ENCODE data around the gene DPP7. TPM values are rescaled to one million over a fixed set of nuclear protein-coding genes. Genes with fewer than 3 reads are reported as not detected.

Gene DPP7
- total RNA-seq (324 and 335 TPM in 2 replicates), polyA plus RNA-seq (506 and 546 TPM in 2 replicates), polyA minus RNA-seq (182 TPM in 2 replicates)
- 149 TPM for total RNA-seq (2013)

DNA sequence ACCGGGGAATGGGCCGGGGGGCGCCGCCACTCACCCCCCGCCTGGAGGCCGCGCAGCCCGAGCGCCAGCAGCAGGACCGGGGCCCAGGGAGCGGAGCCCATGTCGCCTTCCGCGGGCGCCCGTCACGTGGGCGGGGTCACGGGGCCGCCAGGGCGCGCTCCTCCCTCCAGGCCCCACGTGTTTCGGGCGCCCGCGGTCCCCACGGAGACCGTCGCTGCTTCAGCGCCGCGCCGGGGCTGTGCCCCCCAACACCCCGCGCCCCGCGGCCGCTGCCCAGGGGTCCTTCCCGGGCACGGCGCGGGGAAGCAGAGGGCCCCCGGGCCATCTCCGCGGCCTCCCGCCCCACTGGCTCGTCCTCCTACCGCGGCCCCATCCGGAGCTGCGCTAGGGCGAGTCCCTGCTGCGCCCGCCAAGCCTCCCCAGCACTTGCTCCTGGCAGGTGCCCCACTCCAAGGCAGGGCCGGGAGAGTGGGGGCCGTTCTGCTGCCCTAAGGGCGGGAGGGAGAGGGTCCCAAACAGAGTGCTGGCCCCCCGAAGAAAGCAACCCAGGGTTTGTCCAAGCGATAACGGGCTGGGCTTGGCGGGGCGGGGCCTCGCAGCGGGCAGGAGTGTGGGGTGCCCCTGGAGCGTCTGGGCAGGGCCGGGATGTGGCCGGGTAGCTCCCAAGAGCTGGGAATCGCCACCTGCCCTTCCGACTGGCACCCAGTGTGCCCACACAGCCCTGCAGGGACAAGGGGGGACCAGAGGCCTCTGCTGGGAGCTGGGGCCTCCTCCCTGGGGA lies at the start of gene DPP7:
Gene DPP7, minus strand, starts transcription at position 121 of the 781 bp plus-strand sequence. Its CDS starts 20 bp downstream, at position 101.
- H3K4me3 ChIP-seq (ENCODE audit: control extremely low read depth in 1 of 5, extremely low read depth in 1 of 5, insufficient read depth in 1 of 5, low read depth in 2 of 5, low read length in 4 of 5): peak within 1 kb of the TSS; percentile 11 to 79 (median 60)
- H3K4me1 ChIP-seq (ENCODE audit: control insufficient read depth in 2 of 2, insufficient read depth in 2 of 2, low read length in 2 of 2): peaks cover 17 to 28% of the 10 kb centered on the region in 2 donors
- peak within 1 kb of the TSS; percentile 81 for H3K4me3 Mint-ChIP-seq
- peaks cover 9% of the 10 kb centered on the region for H4K20me1 ChIP-seq (ENCODE audit: control insufficient read depth, insufficient read depth, low read length, poor library complexity, severe bottlenecking)
- H3K4me2 ChIP-seq (replicated peaks; ENCODE audit: low read depth, low read length, poor library complexity, severe bottlenecking): peak within 1 kb of the TSS; percentile 100
- peak within 1 kb of the TSS; percentile 50 for H3K27ac Mint-ChIP-seq
- ATAC-seq (ENCODE audit: low read depth) (peak; percentile 90), DNase-seq (peak; percentile 90)
- TF ChIP-seq, protein P1, sequence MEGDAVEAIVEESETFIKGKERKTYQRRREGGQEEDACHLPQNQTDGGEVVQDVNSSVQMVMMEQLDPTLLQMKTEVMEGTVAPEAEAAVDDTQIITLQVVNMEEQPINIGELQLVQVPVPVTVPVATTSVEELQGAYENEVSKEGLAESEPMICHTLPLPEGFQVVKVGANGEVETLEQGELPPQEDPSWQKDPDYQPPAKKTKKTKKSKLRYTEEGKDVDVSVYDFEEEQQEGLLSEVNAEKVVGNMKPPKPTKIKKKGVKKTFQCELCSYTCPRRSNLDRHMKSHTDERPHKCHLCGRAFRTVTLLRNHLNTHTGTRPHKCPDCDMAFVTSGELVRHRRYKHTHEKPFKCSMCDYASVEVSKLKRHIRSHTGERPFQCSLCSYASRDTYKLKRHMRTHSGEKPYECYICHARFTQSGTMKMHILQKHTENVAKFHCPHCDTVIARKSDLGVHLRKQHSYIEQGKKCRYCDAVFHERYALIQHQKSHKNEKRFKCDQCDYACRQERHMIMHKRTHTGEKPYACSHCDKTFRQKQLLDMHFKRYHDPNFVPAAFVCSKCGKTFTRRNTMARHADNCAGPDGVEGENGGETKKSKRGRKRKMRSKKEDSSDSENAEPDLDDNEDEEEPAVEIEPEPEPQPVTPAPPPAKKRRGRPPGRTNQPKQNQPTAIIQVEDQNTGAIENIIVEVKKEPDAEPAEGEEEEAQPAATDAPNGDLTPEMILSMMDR (IDR thresholded peaks at IDR 0.05): no peak
- no peak for TF ChIP-seq EZH2 (IDR thresholded peaks at IDR 0.05; ENCODE audit: borderline replicate concordance, insufficient read depth, low read depth, low read length, poor library complexity, severe bottlenecking)
- H3K4me1 Mint-ChIP-seq: peaks cover 20% of the 10 kb centered on the region
- 5% methylated on average over 70 of the region's 70 CpGs for whole genome bisulfite sequencing (ENCODE audit: insufficient coverage)
- peak within 1 kb of the TSS; percentile 76 for H3K9ac ChIP-seq (ENCODE audit: low read length)
- no peaks in the 10 kb centered on the region for H3K9me3 ChIP-seq (ENCODE audit: control extremely low read depth in 1 of 3, control insufficient read depth in 2 of 3, insufficient read depth in 1 of 3, low read length in 2 of 3)
- peak within 1 kb of the TSS; percentile 91 for H2AFZ ChIP-seq (ENCODE audit: insufficient read depth, low read depth, low read length, poor library complexity, severe bottlenecking)
- no peaks in the 10 kb centered on the region for H3K27me3 ChIP-seq (replicated peaks in 1 of 4; ENCODE audit: control extremely low read depth in 1 of 4, control insufficient read depth in 3 of 4, insufficient read depth in 4 of 4, low read length in 3 of 4)
- H3K27ac ChIP-seq (ENCODE audit: low read length in 2 of 2): peak within 1 kb of the TSS; percentile 55 to 83
- H3K36me3 ChIP-seq (replicated peaks in 1 of 2; ENCODE audit: control extremely low read depth in 1 of 2, control insufficient read depth in 1 of 2, extremely low read depth in 1 of 2, insufficient read depth in 2 of 2, low read length in 1 of 2): peaks cover 0 to 28% of the 10 kb centered on the region in 2 experiments
- POLR2A ChIA-PET: interaction anchor here (0.6 to 1.3 kb wide), 6 partner anchors 15 to 126 kb away, joined by 3 to 5 read pairs (median 3); partner anchors contain the start of genes ANAPC2, SSNA1 and TUBB4B
- no peaks in the 10 kb centered on the region for H3K27me3 Mint-ChIP-seq
- peaks cover 14% of the 10 kb centered on the region for H3K79me2 ChIP-seq (ENCODE audit: control insufficient read depth, insufficient read depth, low read length)
- no peaks in the 10 kb centered on the region for H3K9me3 Mint-ChIP-seq (ENCODE audit: insufficient read depth)
- CTCF ChIA-PET: interaction anchor here (1.0 to 2.0 kb wide), 7 partner anchors 11 to 122 kb away, joined by 3 to 7 read pairs (median 3); partner anchors contain the start of genes RNF224 and SSNA1
- intact Hi-C loops (cut with micrococcal nuclease): loop anchor here (2.0 kb wide), 1 partner anchor 28 kb away; the partner anchor contains the start of gene MAN1B1

DNA sequence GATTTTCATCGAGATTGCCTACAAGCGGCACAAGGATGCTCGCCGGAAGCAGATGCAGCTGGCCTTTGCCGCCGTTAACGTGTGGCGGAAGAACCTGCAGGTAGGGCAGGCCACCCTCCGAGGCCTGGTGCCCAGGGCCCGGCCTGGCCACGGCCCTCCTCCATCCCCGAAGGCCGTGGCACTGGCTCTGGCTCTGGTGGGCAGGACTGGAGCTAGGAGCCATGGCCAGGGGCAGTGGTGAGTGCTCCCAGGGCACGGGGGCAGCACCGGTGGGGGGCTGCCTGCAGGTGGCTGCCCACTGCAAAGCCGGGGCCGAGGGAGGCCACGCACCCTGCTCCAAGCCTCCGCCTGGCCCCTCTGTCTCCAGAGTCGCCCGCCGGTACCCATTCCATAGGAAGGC lies 49.3 kb upstream of the DPP7 start:
- peaks cover 0 to 23% (median 0%) of the 10 kb centered on the region in 3 donors for H3K9me3 ChIP-seq (ENCODE audit: control extremely low read depth in 1 of 3, control insufficient read depth in 2 of 3, insufficient read depth in 1 of 3, low read length in 2 of 3)
- peaks cover 38% of the 10 kb centered on the region for H3K27me3 Mint-ChIP-seq

More for the DNA sequence above, 49.3 kb upstream of the DPP7 start:
- ATAC-seq (ENCODE audit: low read depth) (no peak), DNase-seq (no peak)
- no peaks in the 10 kb centered on the region for H4K20me1 ChIP-seq (ENCODE audit: control insufficient read depth, insufficient read depth, low read length, poor library complexity, severe bottlenecking)
- no peak overlapping the region for H3K4me2 ChIP-seq (replicated peaks; ENCODE audit: low read depth, low read length, poor library complexity, severe bottlenecking)
- intact Hi-C loops (cut with micrococcal nuclease): no loop called here
- H3K9ac ChIP-seq (ENCODE audit: low read length): no peak overlapping the region
- H3K4me1 Mint-ChIP-seq: peaks cover 17% of the 10 kb centered on the region
- peak overlapping the region; percentile 20 for H3K27ac Mint-ChIP-seq
- WGBS (ENCODE audit: insufficient coverage): 94% methylated on average over 22 of the region's 22 CpGs
- no peak overlapping the region for H3K4me3 ChIP-seq (ENCODE audit: control extremely low read depth in 1 of 5, extremely low read depth in 1 of 5, insufficient read depth in 1 of 5, low read depth in 2 of 5, low read length in 4 of 5)
- no peak overlapping the region for H3K27ac ChIP-seq (ENCODE audit: low read length in 2 of 2)
- H3K79me2 ChIP-seq (ENCODE audit: control insufficient read depth, insufficient read depth, low read length): no peaks in the 10 kb centered on the region
- H3K36me3 ChIP-seq (replicated peaks in 1 of 2; ENCODE audit: control extremely low read depth in 1 of 2, control insufficient read depth in 1 of 2, extremely low read depth in 1 of 2, insufficient read depth in 2 of 2, low read length in 1 of 2): no peaks in the 10 kb centered on the region
- ChIA-PET POLR2A (no interaction called here), CTCF (no interaction called here)
- H3K4me3 Mint-ChIP-seq: no peak overlapping the region
- H3K9me3 Mint-ChIP-seq (ENCODE audit: insufficient read depth): no peaks in the 10 kb centered on the region
- peaks cover 0 to 80% (median 30%) of the 10 kb centered on the region in 4 experiments for H3K27me3 ChIP-seq (replicated peaks in 1 of 4; ENCODE audit: control extremely low read depth in 1 of 4, control insufficient read depth in 3 of 4, insufficient read depth in 4 of 4, low read length in 3 of 4)
- no peak for TF ChIP-seq EZH2 (IDR thresholded peaks at IDR 0.05; ENCODE audit: borderline replicate concordance, insufficient read depth, low read depth, low read length, poor library complexity, severe bottlenecking)
- TF ChIP-seq, protein P1 (IDR thresholded peaks at IDR 0.05): no peak
- peaks cover 12 to 34% of the 10 kb centered on the region in 2 donors for H3K4me1 ChIP-seq (ENCODE audit: control insufficient read depth in 2 of 2, insufficient read depth in 2 of 2, low read length in 2 of 2)
- no peak overlapping the region for H2AFZ ChIP-seq (ENCODE audit: insufficient read depth, low read depth, low read length, poor library complexity, severe bottlenecking)
